Trophoblast cell (in vitro differentiated cells and primary cell): Measurements from ENCODE around the gene LPP.

Experiments
- DNase-seq, 2 donors: peaks; one replicate each; pipeline ENCODE4 v3.0.0-alpha.2; 2016
- H2AFZ ChIP-seq: 2 replicates; pipeline ENCODE4 v1.6.1; 2013; ENCODE audit warnings: low read length, moderate library complexity, mild to moderate bottlenecking; ENCODE audit not compliant: insufficient read depth, poor library complexity
- H2AK5ac ChIP-seq: 2 replicates; pipeline ENCODE4 v1.6.1; 2013; ENCODE audit warnings: mild to moderate bottlenecking, low read length
- H2BK120ac ChIP-seq: 2 replicates; pipeline ENCODE4 v1.6.1; 2013; ENCODE audit warnings: low read length, mild to moderate bottlenecking, moderate library complexity; ENCODE audit not compliant: insufficient read depth, poor library complexity
- H2BK12ac ChIP-seq: 2 replicates; pipeline ENCODE4 v1.6.1; 2013; ENCODE audit warnings: mild to moderate bottlenecking, low read length, moderate library complexity
- H2BK5ac ChIP-seq: 2 replicates; pipeline ENCODE4 v1.6.1; 2013; ENCODE audit warnings: low read length, low read depth, moderate library complexity, mild to moderate bottlenecking; ENCODE audit not compliant: poor library complexity
- H3K14ac ChIP-seq: 2 replicates; pipeline ENCODE4 v1.6.1; 2013; ENCODE audit warnings: mild to moderate bottlenecking, low read length
- H3K18ac ChIP-seq: 2 replicates; pipeline ENCODE4 v1.6.1; 2013; ENCODE audit warnings: mild to moderate bottlenecking, low read length
- H3K23ac ChIP-seq: 2 replicates; pipeline ENCODE4 v1.6.1; 2013; ENCODE audit warnings: low read length
- H3K27ac ChIP-seq: 2 replicates; pipeline ENCODE4 v1.5.1; 2013; ENCODE audit warnings: low read depth, mild to moderate bottlenecking, inconsistent platforms, low read length, moderate library complexity
- H3K27me3 ChIP-seq: 2 replicates; pipeline ENCODE4 v1.6.1; 2013; ENCODE audit warnings: inconsistent platforms, mild to moderate bottlenecking, low read length, moderate library complexity; ENCODE audit not compliant: insufficient read depth
- H3K36me3 ChIP-seq, 2 experiments: 1 replicate in 1 of 2; 2 replicates in 1 of 2; pipeline ENCODE4 v1.6.1; 2013; ENCODE audit warnings: low read length in 2 of 2, mild to moderate bottlenecking in 2 of 2, moderate library complexity in 1 of 2; ENCODE audit not compliant: insufficient read depth in 2 of 2, control insufficient read depth in 1 of 2
- H3K4ac ChIP-seq: 2 replicates; pipeline ENCODE4 v1.6.1; 2013; ENCODE audit warnings: low read depth, mild to moderate bottlenecking, low read length, moderate library complexity
- H3K4me1 ChIP-seq, 2 experiments: 1 replicate in 1 of 2; 2 replicates in 1 of 2; pipeline ENCODE4 v1.6.1; 2013; ENCODE audit warnings: low read length in 2 of 2, mild to moderate bottlenecking in 2 of 2, moderate library complexity in 1 of 2; ENCODE audit not compliant: insufficient read depth in 2 of 2, control insufficient read depth in 1 of 2
- H3K4me2 ChIP-seq: 2 replicates; pipeline ENCODE4 v1.6.1; 2013; ENCODE audit warnings: inconsistent platforms, mild to moderate bottlenecking, low read length, moderate library complexity
- H3K4me3 ChIP-seq: 2 replicates; pipeline ENCODE4 v1.5.1; 2013; ENCODE audit warnings: mild to moderate bottlenecking, low read depth, low read length, inconsistent platforms
- H3K79me1 ChIP-seq: one replicate; pipeline ENCODE4 v1.6.1; 2013; ENCODE audit warnings: low read length
- H3K79me2 ChIP-seq: 2 replicates; pipeline ENCODE4 v1.6.1; 2013; ENCODE audit warnings: low read length, mild to moderate bottlenecking; ENCODE audit not compliant: control insufficient read depth, insufficient read depth, poor library complexity
- H3K9ac ChIP-seq: 2 replicates; pipeline ENCODE4 v1.6.1; 2013; ENCODE audit warnings: mild to moderate bottlenecking, low read length
- H3K9me3 ChIP-seq: 2 replicates; pipeline ENCODE4 v1.6.1; 2013; ENCODE audit warnings: low read depth, mild to moderate bottlenecking, control low read depth, inconsistent platforms, low read length; ENCODE audit not compliant: insufficient read depth
- H4K12ac ChIP-seq: 2 replicates; pipeline ENCODE4 v1.6.1; 2013; ENCODE audit warnings: low read depth, mild to moderate bottlenecking, low read length, moderate library complexity
- H4K8ac ChIP-seq: 2 replicates; pipeline ENCODE4 v1.6.1; 2013; ENCODE audit warnings: low read depth, mild to moderate bottlenecking, low read length, moderate library complexity
- H4K91ac ChIP-seq: one replicate; pipeline ENCODE4 v1.6.1; 2013; ENCODE audit warnings: low read depth, mild to moderate bottlenecking, low read length, moderate library complexity
- WGBS: extraction: QIAGEN DNeasy Blood & Tissue Kit; methylation state at CpG from one replicate; pipeline ENCODE4 v1.1.7; 2013; ENCODE audit warnings: missing lambda C conversion rate; ENCODE audit not compliant: insufficient read length, insufficient coverage; ENCODE audit errors: extremely low coverage; 5-methylcytosine and 5-hydroxymethylcytosine counted together

LPP gene

GRCh38 chr3:188170461-188171459 lies 16.8 kb downstream of the LPP start:
- Histone ChIP-seq H3K4me3 (no peak overlapping the region), H3K4me2 (no peak overlapping the region), H3K4me1 (no peaks in the 10 kb centered on the region), H3K18ac (no peak overlapping the region), H3K79me1 (no peaks in the 10 kb centered on the region), H3K9me3 (no peaks in the 10 kb centered on the region), H2AFZ (no peak overlapping the region), H2BK120ac (no peak overlapping the region), H4K12ac (no peak overlapping the region), H2AK5ac (no peak overlapping the region), H3K4ac (peak overlapping the region; percentile 17), H3K9ac (no peak overlapping the region), H3K36me3 (peaks cover 1 to 2% of the 10 kb centered on the region in 2 experiments), H4K91ac (no peak overlapping the region), H4K8ac (no peak overlapping the region), H3K14ac (no peak overlapping the region), H3K23ac (no peak overlapping the region), H3K79me2 (peaks cover 4% of the 10 kb centered on the region), H3K27me3 (no peaks in the 10 kb centered on the region), H3K27ac (no peak overlapping the region), H2BK12ac (no peak overlapping the region), H2BK5ac (no peak overlapping the region)
- peak; percentile 38 to 66 for DNase-seq
- no CpG with 5 or more reads among the region's 8 CpGs for WGBS

- Histone ChIP-seq H2BK120ac (no peak overlapping the region), H2BK5ac (no peak overlapping the region), H2AFZ (no peak overlapping the region), H3K9me3 (no peaks in the 10 kb centered on the region), H3K27me3 (no peaks in the 10 kb centered on the region), H3K79me2 (peaks cover 4% of the 10 kb centered on the region), H4K8ac (no peak overlapping the region), H3K23ac (no peak overlapping the region), H3K36me3 (peaks cover 1 to 2% of the 10 kb centered on the region in 2 experiments), H3K4me1 (no peaks in the 10 kb centered on the region), H2BK12ac (no peak overlapping the region), H4K12ac (no peak overlapping the region), H3K4me3 (no peak overlapping the region), H2AK5ac (no peak overlapping the region), H3K4me2 (no peak overlapping the region), H3K9ac (no peak overlapping the region), H3K4ac (peak overlapping the region; percentile 70), H4K91ac (no peak overlapping the region), H3K18ac (no peak overlapping the region), H3K79me1 (no peaks in the 10 kb centered on the region), H3K27ac (no peak overlapping the region), H3K14ac (no peak overlapping the region)
- DNase-seq = no peak
- WGBS = no CpG with 5 or more reads among the region's 5 CpGs
Measured at GRCh38 chr3:188171682-188172467, 17.9 kb downstream of the LPP start.

GRCh38 chr3:188174317-188175044 lies 20.5 kb downstream of the LPP start:
- Histone ChIP-seq H3K4me2 (no peak overlapping the region), H2AFZ (no peak overlapping the region), H4K91ac (no peak overlapping the region), H3K36me3 (peaks cover 2 to 3% of the 10 kb centered on the region in 2 experiments), H3K4ac (peak overlapping the region; percentile 19), H3K27me3 (no peaks in the 10 kb centered on the region), H2BK120ac (no peak overlapping the region), H3K4me1 (peaks cover 4 to 9% of the 10 kb centered on the region in 2 experiments), H3K14ac (no peak overlapping the region), H3K18ac (no peak overlapping the region), H4K8ac (no peak overlapping the region), H3K23ac (no peak overlapping the region), H2AK5ac (no peak overlapping the region), H3K27ac (no peak overlapping the region), H3K4me3 (no peak overlapping the region), H4K12ac (no peak overlapping the region), H3K9me3 (no peaks in the 10 kb centered on the region), H2BK12ac (no peak overlapping the region), H3K79me1 (no peaks in the 10 kb centered on the region), H3K79me2 (peaks cover 9% of the 10 kb centered on the region), H3K9ac (no peak overlapping the region), H2BK5ac (no peak overlapping the region)
- no CpG with 5 or more reads among the region's 9 CpGs for WGBS
- no peak for DNase-seq

GRCh38 chr3:188176476-188176875 lies 22.5 kb downstream of the LPP start:
- H3K79me1 ChIP-seq = no peaks in the 10 kb centered on the region
- H3K4me2 ChIP-seq = no peak overlapping the region
- H3K27me3 ChIP-seq = no peaks in the 10 kb centered on the region
- no peak overlapping the region for H2BK12ac ChIP-seq
- H3K27ac ChIP-seq = no peak overlapping the region
- H3K79me2 ChIP-seq = peaks cover 5% of the 10 kb centered on the region
- H4K12ac ChIP-seq = no peak overlapping the region
- H4K91ac ChIP-seq = no peak overlapping the region
- no peak overlapping the region for H4K8ac ChIP-seq
- no peak overlapping the region for H3K9ac ChIP-seq
- no peak overlapping the region for H2BK5ac ChIP-seq
- H3K9me3 ChIP-seq = no peaks in the 10 kb centered on the region
- no peak overlapping the region for H2AFZ ChIP-seq
- no peak overlapping the region for H3K4me3 ChIP-seq
- no peak overlapping the region for H3K4ac ChIP-seq
- DNase-seq = no peak
- H3K4me1 ChIP-seq = peaks cover 7 to 15% of the 10 kb centered on the region in 2 experiments
- H3K18ac ChIP-seq = no peak overlapping the region
- H3K36me3 ChIP-seq = peaks cover 2 to 4% of the 10 kb centered on the region in 2 experiments
- H2AK5ac ChIP-seq = no peak overlapping the region
- H3K23ac ChIP-seq = no peak overlapping the region
- H3K14ac ChIP-seq = no peak overlapping the region
- H2BK120ac ChIP-seq = no peak overlapping the region
